Measurements from ENCODE around the gene UNC13C. TPM values are rescaled to one million over a fixed set of nuclear protein-coding genes. Genes with fewer than 3 reads are reported as not detected.

Gene UNC13C
- total and polyA plus RNA-seq, 2 of the 13 experiments (the other 11 are each of a cell fraction or from before 2014, with no cell fraction given): 0.04 TPM; not detected in 1

- no TSS peak for BruUV-seq (replicated peaks)
- Histone ChIP-seq H3K4me2 (ENCODE audit: low read depth, low read length) (no peak overlapping the region), H3K4me1 (ENCODE audit: insufficient read depth, low read length) (peaks cover 28% of the 10 kb centered on the region), H2AFZ (ENCODE audit: low read length) (no peak overlapping the region), H4K20me1 (ENCODE audit: insufficient read depth, low read length) (no peaks in the 10 kb centered on the region), H3K9ac (ENCODE audit: insufficient read depth, low read depth, low read length) (no peak overlapping the region), H3K27ac (ENCODE audit: extremely low read length, insufficient read depth, low read length) (no peak overlapping the region), H3K27me3 (ENCODE audit: control insufficient read depth in 1 of 2, insufficient read depth in 2 of 2, low read length in 2 of 2) (no peaks in the 10 kb centered on the region), H3K9me3 (ENCODE audit: low read length) (no peaks in the 10 kb centered on the region), H3K4me3 (replicated peaks in 1 of 3; ENCODE audit: insufficient read depth in 1 of 3, low read depth in 2 of 3, low read length in 3 of 3) (no peak overlapping the region; a peak in 1 of 6 replicates), H3K79me2 (ENCODE audit: insufficient read depth, low read length) (no peaks in the 10 kb centered on the region), H3K36me3 (replicated peaks in 1 of 2; ENCODE audit: control insufficient read depth in 1 of 2, insufficient read depth in 2 of 2, low read length in 2 of 2) (no peaks in the 10 kb centered on the region)
- DNase-seq (ENCODE audit: low spot score): peak; percentile 78
- no peak for FAIRE-seq
- CTCF ChIA-PET (ENCODE audit: low intra/inter-chr PET ratio, low total read pairs): no interaction called here
- POLR2A ChIA-PET: no interaction called here
- in situ Hi-C loops (cut with HindIII; ENCODE audit: extremely low pct_ligation_motif_present, low pct_unique_long_range_greater_than_20kb): no loop called here
- peak; percentile 98 for ATAC-seq
- intact Hi-C loops (cut with micrococcal nuclease; ENCODE audit: unreplicated experiment): no loop called here
- 0% methylated on average over 2 of the region's 2 CpGs for WGBS (ENCODE audit: low lambda C conversion rate)
- TF ChIP-seq ARID5B (CRISPR knock-in tag; IDR thresholded peaks at IDR 0.05): peak; percentile 70
- TF ChIP-seq TBX3 (IDR thresholded peaks at IDR 0.05; ENCODE audit: borderline replicate concordance): 0 out of 2 replicates have a peak, but pooled peaks have one; percentile 42
- peak; percentile 11; the same call in 1 of the 2 replicates for TF ChIP-seq NCOA2 (CRISPR knock-in tag; IDR thresholded peaks at IDR 0.05)
- TF ChIP-seq FOXA3 (CRISPR knock-in tag; IDR thresholded peaks at IDR 0.05): 0 out of 2 replicates have a peak, but pooled peaks have one; percentile 11
- no peak for TF ChIP-seq PHF5A (CRISPR knock-in tag; IDR thresholded peaks at IDR 0.05; ENCODE audit: low read depth, unreplicated experiment)
- no peak for TF ChIP-seq GTF3A (CRISPR knock-in tag; conservative IDR thresholded peaks at IDR 0.05)
- peak; percentile 94; the same call in 1 of the 2 replicates for TF ChIP-seq ZNF556 (CRISPR knock-in tag; IDR thresholded peaks at IDR 0.05; ENCODE audit: borderline replicate concordance)
- no peak for TF ChIP-seq ZNF331 (CRISPR knock-in tag; IDR thresholded peaks at IDR 0.05)
- TF ChIP-seq ERF (CRISPR knock-in tag; IDR thresholded peaks at IDR 0.05): no peak
- TF ChIP-seq SALL1 (CRISPR knock-in tag; IDR thresholded peaks at IDR 0.05): peak; percentile 20; the same call in 1 of the 2 replicates
- TF ChIP-seq SOX6 (IDR thresholded peaks at IDR 0.05): no peak
- peak; percentile 55 for TF ChIP-seq SOX6 (CRISPR knock-in tag; IDR thresholded peaks at IDR 0.05)
- TF ChIP-seq PAXIP1 (CRISPR knock-in tag; conservative IDR thresholded peaks at IDR 0.05): peak; percentile 27; the same call in 1 of the 2 replicates
- TF ChIP-seq ZGPAT (CRISPR knock-in tag; IDR thresholded peaks at IDR 0.05): 0 out of 2 replicates have a peak, but pooled peaks have one; percentile 20
- no peak for TF ChIP-seq ZNF292 (CRISPR knock-in tag; IDR thresholded peaks at IDR 0.05; ENCODE audit: borderline replicate concordance, low read depth)
These were observed 639.9 kb downstream of the UNC13C start for GRCh38 chr15:54618120-54618519.
